GM19397 (cell line): ENCODE data around the gene MRAS.

ENCODE experiments used
- ATAC-seq: cut with Tn5 transposase; IDR thresholded peaks from one replicate; pipeline ENCODE4 v1.9.1; 2021; ENCODE audit warnings: mild to moderate bottlenecking, moderate library complexity; ENCODE audit not compliant: unreplicated experiment

MRAS gene

GRCh38 chr3:138384976-138385375 is 36.6 kb downstream of the MRAS start:
- no peak for ATAC-seq

- no peak for ATAC-seq
Measured at GRCh38 chr3:138389144-138389601, 40.8 kb downstream of the MRAS start.

GRCh38 chr3:138389841-138390581 is 41.6 kb downstream of the MRAS start:
- ATAC-seq = no peak

- ATAC-seq = no peak
Measured at GRCh38 chr3:138390582-138390932, 42.2 kb downstream of the MRAS start.

GRCh38 chr3:138394156-138394555 is 45.8 kb downstream of the MRAS start:
- ATAC-seq = no peak

GRCh38 chr3:138394686-138395085 is 46.3 kb downstream of the MRAS start:
- no peak for ATAC-seq

GRCh38 chr3:138395865-138396751 is 47.7 kb downstream of the MRAS start:
- no peak for ATAC-seq

GRCh38 chr3:138396752-138397410 is 48.5 kb downstream of the MRAS start:
- no peak for ATAC-seq

- no peak for ATAC-seq
Measured at GRCh38 chr3:138397983-138398382, 49.6 kb downstream of the MRAS start.

- no peak for ATAC-seq
Measured at GRCh38 chr3:138398791-138399575, 50.6 kb downstream of the MRAS start.

- no peak for ATAC-seq
Measured at GRCh38 chr3:138399766-138400165, 51.4 kb downstream of the MRAS start.

GRCh38 chr3:138400651-138401070 is 52.3 kb downstream of the MRAS start:
- ATAC-seq = no peak

- no peak for ATAC-seq
Measured at GRCh38 chr3:138401834-138402233, 53.5 kb downstream of the MRAS start.

GRCh38 chr3:138404121-138404520 is 55.7 kb downstream of the MRAS start:
- ATAC-seq = no peak

- no peak for ATAC-seq
Measured at GRCh38 chr3:138405001-138405400, 56.6 kb downstream of the MRAS start.

- no peak for ATAC-seq
Measured at GRCh38 chr3:138405486-138405885, 57.1 kb downstream of the MRAS start.

- no peak for ATAC-seq
Measured at GRCh38 chr3:138406606-138407005, 58.2 kb downstream of the MRAS start.

GRCh38 chr3:138407236-138407907 is 59.0 kb downstream of the MRAS start:
- ATAC-seq = no peak

- ATAC-seq = no peak
Measured at GRCh38 chr3:138408751-138409570, 60.6 kb downstream of the MRAS start.
